IMR-90 (cell line): ENCODE data around the gene GRK5.

Experiments used
- CEBPB ChIP-seq: IDR thresholded peaks from 2 replicates; pipeline ENCODE4 v1.6.1; 2012; ENCODE audit warnings: low read depth, low read length, improper control_type of control experiment
- CHD1 ChIP-seq: IDR thresholded peaks from 2 replicates; pipeline ENCODE4 v1.6.1; 2012; ENCODE audit warnings: low read depth, low read length, improper control_type of control experiment
- CTCF ChIP-seq: conservative IDR thresholded peaks from 2 replicates; pipeline ENCODE4 v1.5.1; 2012; ENCODE audit warnings: mild to moderate bottlenecking, low read depth, low read length, improper control_type of control experiment
- MAZ ChIP-seq: IDR thresholded peaks from 2 replicates; pipeline ENCODE4 v1.6.1; 2012; ENCODE audit warnings: low read depth, mild to moderate bottlenecking, low read length, improper control_type of control experiment, moderate library complexity, borderline replicate concordance
- MXI1 ChIP-seq: IDR thresholded peaks from 2 replicates; pipeline ENCODE4 v1.6.1; 2012; ENCODE audit warnings: low read depth, mild to moderate bottlenecking, low read length, moderate library complexity, borderline replicate concordance
- POLR2A ChIP-seq: IDR thresholded peaks from 2 replicates; pipeline ENCODE4 v1.6.1; 2012; ENCODE audit warnings: mild to moderate bottlenecking, low read depth, low read length
- RAD21 ChIP-seq: IDR thresholded peaks from 2 replicates; pipeline ENCODE4 v1.6.1; 2012; ENCODE audit warnings: low read length, improper control_type of control experiment
- SMC3 ChIP-seq: fragments of 150-350 bp; IDR thresholded peaks from 2 replicates; pipeline ENCODE4 v1.6.1; 2016; ENCODE audit warnings: low read depth, mild to moderate bottlenecking, antibody characterized with exemption, low read length, moderate library complexity
- USF2 ChIP-seq: fragments of 150-350 bp; IDR thresholded peaks from 2 replicates; pipeline ENCODE4 v1.6.1; 2017; ENCODE audit warnings: mild to moderate bottlenecking, antibody characterized with exemption, low read length, low read depth

GRCh38 chr10:119263951-119264617 lies 56.7 kb downstream of the GRK5 start:
- TF ChIP-seq CTCF (no peak), SMC3 (no peak), CHD1 (no peak), MAZ (no peak), CEBPB (no peak), POLR2A (no peak), RAD21 (no peak), MXI1 (no peak), USF2 (no peak)
